H1 (cell line): Measurements from ENCODE around the gene CUBN. TPM values are rescaled to one million over a fixed set of nuclear protein-coding genes. Genes with fewer than 3 reads are reported as not detected.

Source experiments
- CTCF ChIA-PET: fragments of 300-600 bp; sonication (Branson Sonifier 250); formaldehyde crosslinking; loops from one replicate; lab custom pipeline; 2021; ENCODE audit not compliant: partially characterized antibody; lab: Charles Lee
- POLR2A ChIA-PET: fragments of 300-600 bp; sonication (Branson Sonifier 250); formaldehyde crosslinking; loops from one replicate; lab custom pipeline; 2021; ENCODE audit warnings: inconsistent platforms; ENCODE audit not compliant: partially characterized antibody; lab: Charles Lee
- DNase-seq, 2 experiments: peaks; one replicate each; pipeline versions ENCODE4 v3.0.0 to v3.0.0-alpha.2; 2010 to 2022; ENCODE audit warnings: low spot score in 2 of 2, low read depth in 1 of 2, mixed read lengths in 1 of 2
- FAIRE-seq: peaks from 2 replicates; lab custom pipeline; 2011; peaks lifted over from hg19 to GRCh38; lab: Jason Lieb, UNC
- H2AFZ ChIP-seq: 2 replicates; pipeline ENCODE4 v1.8.1; 2012; ENCODE audit warnings: low read length, inconsistent platforms
- H2AK5ac ChIP-seq: 2 replicates; pipeline ENCODE4 v1.6.1; 2013; ENCODE audit warnings: low read depth, low read length
- H2BK120ac ChIP-seq: replicated peaks from 2 replicates; pipeline ENCODE3; 2013; ENCODE audit warnings: low read depth, low read length, inconsistent platforms
- H2BK12ac ChIP-seq: 2 replicates; pipeline ENCODE4 v1.6.1; 2013; ENCODE audit warnings: low read depth, low read length
- H2BK15ac ChIP-seq: 2 replicates; pipeline ENCODE4 v1.6.1; 2013; ENCODE audit warnings: low read length
- H2BK20ac ChIP-seq: 2 replicates; pipeline ENCODE4 v1.6.1; 2013; ENCODE audit warnings: low read length
- H2BK5ac ChIP-seq: 2 replicates; pipeline ENCODE4 v1.6.1; 2013; ENCODE audit warnings: low read depth, low read length
- H3K14ac ChIP-seq: 2 replicates; pipeline ENCODE4 v1.6.1; 2013; ENCODE audit warnings: inconsistent platforms; ENCODE audit not compliant: insufficient read length
- H3K18ac ChIP-seq: 2 replicates; pipeline ENCODE4 v1.6.1; 2013; ENCODE audit warnings: low read length; ENCODE audit errors: extremely low read depth
- H3K23ac ChIP-seq: 2 replicates; pipeline ENCODE4 v1.6.1; 2013; ENCODE audit warnings: inconsistent platforms; ENCODE audit not compliant: insufficient read length
- H3K23me2 ChIP-seq: 2 replicates; pipeline ENCODE4 v1.6.1; 2013; ENCODE audit warnings: low read depth, low read length
- H3K27ac ChIP-seq: 2 replicates; pipeline ENCODE4 v1.6.1; 2011; ENCODE audit warnings: low read depth, low read length, inconsistent platforms
- H3K27me3 ChIP-seq, 4 experiments: replicated peaks in 1 of 4; 1 replicate in 1 of 4; 2 replicates in 3 of 4; pipeline versions ENCODE4 v1.6.1 to v1.8.1; 2011 to 2013; ENCODE audit warnings: low read length in 3 of 4, mild to moderate bottlenecking in 3 of 4, inconsistent platforms in 2 of 4, mixed read lengths in 2 of 4, moderate library complexity in 1 of 4; ENCODE audit not compliant: control insufficient read depth in 3 of 4, insufficient read depth in 3 of 4; ENCODE audit errors: extremely low read depth in 1 of 4
- H3K36me3 ChIP-seq, 4 experiments: 2 replicates each; pipeline versions ENCODE4 v1.6.1 to v1.8.1; 2011 to 2013; ENCODE audit warnings: mild to moderate bottlenecking in 4 of 4, low read length in 3 of 4, moderate library complexity in 2 of 4, control low read depth in 1 of 4, inconsistent platforms in 1 of 4; ENCODE audit not compliant: insufficient read depth in 4 of 4, control insufficient read depth in 2 of 4
- H3K4ac ChIP-seq: replicated peaks from 2 replicates; pipeline ENCODE3; 2013; ENCODE audit warnings: low read length, low read depth, mixed read lengths, inconsistent platforms; ENCODE audit not compliant: insufficient read length
- H3K4me1 ChIP-seq, 4 experiments: replicated peaks in 1 of 4; 1 replicate in 1 of 4; 2 replicates in 3 of 4; pipeline versions ENCODE4 v1.6.1 to v1.8.1; 2011 to 2013; ENCODE audit warnings: low read length in 3 of 4, inconsistent platforms in 2 of 4, mixed read lengths in 1 of 4; ENCODE audit not compliant: insufficient read depth in 4 of 4, control insufficient read depth in 3 of 4
- H3K4me2 ChIP-seq, 2 experiments: 2 replicates each; pipeline versions ENCODE4 v1.6.1 to v1.8.1; 2011 to 2013; ENCODE audit warnings: low read depth in 2 of 2, low read length in 2 of 2, control low read depth in 1 of 2, inconsistent platforms in 1 of 2, mild to moderate bottlenecking in 1 of 2; ENCODE audit not compliant: insufficient read depth in 1 of 2
- H3K4me3 ChIP-seq, 4 experiments: fragments of 200-600, 300-600 bp in 1 of 4; sonication (generic), shearing (Covaris generic), sonication (Bioruptor Twin) in 1 of 4; 2 replicates each; pipeline versions ENCODE4 v1.5.1 to v1.8.1; 2011 to 2016; ENCODE audit warnings: low read length in 4 of 4, low read depth in 3 of 4, control low read depth in 2 of 4, inconsistent platforms in 2 of 4, mild to moderate bottlenecking in 2 of 4, mixed read lengths in 1 of 4, moderate library complexity in 1 of 4; ENCODE audit not compliant: insufficient read depth in 2 of 4; ENCODE audit errors: extremely low read depth in 1 of 4
- H3K56ac ChIP-seq: replicated peaks from 2 replicates; pipeline ENCODE3; 2013; ENCODE audit warnings: low read depth, mild to moderate bottlenecking, mixed read lengths, low read length, inconsistent platforms; ENCODE audit not compliant: insufficient read length
- H3K79me1 ChIP-seq: 2 replicates; pipeline ENCODE4 v1.6.1; 2013; ENCODE audit warnings: low read depth, low read length, control low read depth
- H3K79me2 ChIP-seq, 2 experiments: 2 replicates each; pipeline versions ENCODE4 v1.6.1 to v1.8.1; 2012 to 2013; ENCODE audit warnings: low read length in 2 of 2, mild to moderate bottlenecking in 2 of 2, inconsistent platforms in 1 of 2; ENCODE audit not compliant: insufficient read depth in 2 of 2, control insufficient read depth in 1 of 2
- H3K9ac ChIP-seq, 4 experiments: replicated peaks in 1 of 4; 1 replicate in 1 of 4; 2 replicates in 3 of 4; pipeline versions ENCODE4 v1.6.1 to v1.8.1; 2011 to 2013; ENCODE audit warnings: low read depth in 3 of 4, low read length in 3 of 4, control low read depth in 2 of 4, mild to moderate bottlenecking in 2 of 4, moderate library complexity in 2 of 4, inconsistent platforms in 1 of 4; ENCODE audit errors: extremely low read depth in 1 of 4
- H3K9me3 ChIP-seq, 2 experiments: 2 replicates each; pipeline versions ENCODE4 v1.6.1 to v1.8.1; 2012 to 2013; ENCODE audit warnings: mild to moderate bottlenecking in 2 of 2, moderate library complexity in 2 of 2, control low read depth in 1 of 2, inconsistent platforms in 1 of 2, low read depth in 1 of 2, low read length in 1 of 2, mixed read lengths in 1 of 2; ENCODE audit not compliant: insufficient read depth in 2 of 2
- H4K20me1 ChIP-seq, 2 experiments: replicated peaks in 1 of 2; 2 replicates each; pipeline versions ENCODE3 to v1.8.1; 2011 to 2013; ENCODE audit warnings: inconsistent platforms in 2 of 2, low read length in 2 of 2, mild to moderate bottlenecking in 1 of 2; ENCODE audit not compliant: insufficient read depth in 2 of 2, control insufficient read depth in 1 of 2
- H4K5ac ChIP-seq: 2 replicates; pipeline ENCODE4 v1.6.1; 2013; ENCODE audit warnings: low read length, low read depth, mixed read lengths, inconsistent platforms; ENCODE audit not compliant: insufficient read length
- H4K8ac ChIP-seq: 2 replicates; pipeline ENCODE4 v1.8.0; 2013; ENCODE audit warnings: mild to moderate bottlenecking, moderate library complexity, low read length, inconsistent platforms; ENCODE audit not compliant: insufficient read depth; ENCODE audit errors: extremely low read depth
- H4K91ac ChIP-seq: replicated peaks from 2 replicates; pipeline ENCODE3; 2013; ENCODE audit warnings: low read length, mixed read lengths, inconsistent platforms; ENCODE audit not compliant: insufficient read length
- CEBPB ChIP-seq: IDR thresholded peaks from 2 replicates; pipeline ENCODE4 v1.6.1; 2012; ENCODE audit warnings: low read depth, low read length
- E2F6 ChIP-seq: IDR thresholded peaks from 2 replicates; pipeline ENCODE4 v1.6.1; 2012; ENCODE audit warnings: inconsistent platforms
- EP300 ChIP-seq, 2 experiments: IDR thresholded peaks; 1 replicate in 1 of 2; 2 replicates in 1 of 2; pipeline ENCODE4 v1.6.1; 2011 to 2012; ENCODE audit warnings: low read depth in 2 of 2, low read length in 2 of 2, mild to moderate bottlenecking in 2 of 2, borderline replicate concordance in 1 of 2, inconsistent platforms in 1 of 2, moderate library complexity in 1 of 2
- KDM4A ChIP-seq: IDR thresholded peaks from one replicate; pipeline ENCODE4 v1.7.1; 2012; ENCODE audit warnings: low read depth, mild to moderate bottlenecking, moderate library complexity, low read length, inconsistent platforms; ENCODE audit not compliant: severe bottlenecking
- SAP30 ChIP-seq: fragments of 300-600 bp; sonication (generic); IDR thresholded peaks from 2 replicates; pipeline ENCODE4 v1.7.1; 2012; ENCODE audit warnings: low read length, moderate library complexity, mild to moderate bottlenecking, inconsistent platforms; ENCODE audit not compliant: insufficient read depth, insufficient replicate concordance
- SP2 ChIP-seq: IDR thresholded peaks from 2 replicates; pipeline ENCODE4 v1.6.1; 2012; ENCODE audit warnings: mild to moderate bottlenecking, low read length, inconsistent platforms
- SRF ChIP-seq: IDR thresholded peaks from 2 replicates; pipeline ENCODE4 v1.6.1; 2011; ENCODE audit warnings: mild to moderate bottlenecking, low read depth, low read length, moderate library complexity
- TEAD4 ChIP-seq: IDR thresholded peaks from 2 replicates; pipeline ENCODE4 v1.6.1; 2012; ENCODE audit warnings: low read depth, low read length, inconsistent platforms, mixed read lengths
- ZNF274 ChIP-seq: IDR thresholded peaks from 2 replicates; pipeline ENCODE4 v1.7.0; 2012; ENCODE audit warnings: low read length, borderline replicate concordance; ENCODE audit errors: extremely low read depth
- WGBS, 2 experiments: shearing (Covaris generic) in 1 of 2; methylation state at CpG; one replicate each; pipeline versions ENCODE4 v1.1.6 to v1.1.7; 2013 to 2015; ENCODE audit warnings: low lambda C conversion rate in 2 of 2, mixed read lengths in 2 of 2, inconsistent platforms in 1 of 2, low coverage in 1 of 2, missing lambda C conversion rate in 1 of 2; ENCODE audit not compliant: insufficient replicate concordance in 2 of 2, insufficient coverage in 1 of 2, insufficient read length in 1 of 2; ENCODE audit errors: extremely low coverage in 1 of 2, missing lambda C conversion rate in 1 of 2; 5-methylcytosine and 5-hydroxymethylcytosine counted together
- polyA plus RNA-seq, 7 experiments: library from polyadenylated mRNA; depleted of rRNA in 3 of 7; stranded (reverse) in 5 of 7; unstranded in 2 of 7; fragments of >200 nt in 5 of 7; fragments of 200-250 nt in 2 of 7; gene quantifications; 1 replicate in 5 of 7; 2 replicates in 1 of 7; 4 replicates in 1 of 7; pipeline versions ENCODE4 v1.2.1 to v1.2.3, GENCODE V29; 2011 to 2013; ENCODE audit warnings: missing spikeins in 2 of 7, mixed read lengths in 2 of 7
- total RNA-seq: library from RNA; stranded (reverse); fragmentation: NEBNext Ultra II Directional; extraction: Animal tissue kit (Norgen Biotek cat#: 25700); gene quantifications from 2 replicates; pipeline ENCODE4 v1.2.1, GENCODE V29; 2021
- TF ChIP-seq, protein P1 (sequence below): IDR thresholded peaks from 2 replicates; pipeline ENCODE4 v1.6.1; 2011; ENCODE audit warnings: low read length, improper control_type of control experiment
- TF ChIP-seq, protein P2 (sequence below): IDR thresholded peaks from 2 replicates; pipeline ENCODE4 v1.6.1; 2011; ENCODE audit warnings: low read depth, mild to moderate bottlenecking, low read length; ENCODE audit not compliant: insufficient read depth

The CUBN gene
- total and polyA plus RNA-seq, 2 of the 8 experiments (the other 6 are each of a cell fraction or from before 2014, with no cell fraction given), result 0.04 to 0.08 TPM

- Histone ChIP-seq H4K8ac (no peak overlapping the region), H2BK120ac (no peak overlapping the region), H3K27ac (no peak overlapping the region), H3K36me3 (no peaks in the 10 kb centered on the region; a peak in 1 of 8 replicates), H3K27me3 (no peaks in the 10 kb centered on the region; a peak in 1 of 7 replicates), H2BK20ac (no peak overlapping the region), H2BK15ac (no peak overlapping the region), H3K14ac (no peak overlapping the region), H3K79me1 (peaks cover 5% of the 10 kb centered on the region; the same call in 1 of the 2 replicates), H3K56ac (no peak overlapping the region), H3K4ac (no peak overlapping the region), H3K23ac (no peak overlapping the region), H3K4me2 (no peak overlapping the region), H4K91ac (no peak overlapping the region), H3K9ac (no peak overlapping the region), H2AFZ (no peak overlapping the region), H3K9me3 (peaks cover 20 to 23% of the 10 kb centered on the region in 2 experiments), H2AK5ac (no peak overlapping the region), H3K23me2 (peaks cover 6% of the 10 kb centered on the region; the same call in 1 of the 2 replicates), H3K4me1 (peaks cover 0 to 3% (median 0%) of the 10 kb centered on the region in 4 experiments; a peak in 1 of 7 replicates), H4K5ac (no peak overlapping the region), H4K20me1 (peaks cover 0 to 2% of the 10 kb centered on the region in 2 experiments), H3K79me2 (peaks cover 4 to 21% of the 10 kb centered on the region in 2 experiments; a peak in 2 of 4 replicates), H2BK5ac (no peak overlapping the region), H3K18ac (no peak overlapping the region), H2BK12ac (no peak overlapping the region), H3K4me3 (no peak overlapping the region)
- FAIRE-seq (no peak), DNase-seq (no peak)
- ChIA-PET CTCF (no interaction called here), POLR2A (no interaction called here)
- WGBS, 2 experiments, result 87% methylated on average over 6 of the region's 6 CpGs; no CpG with 5 or more reads in 1 of the 2 experiments
- TF ChIP-seq, protein P1, sequence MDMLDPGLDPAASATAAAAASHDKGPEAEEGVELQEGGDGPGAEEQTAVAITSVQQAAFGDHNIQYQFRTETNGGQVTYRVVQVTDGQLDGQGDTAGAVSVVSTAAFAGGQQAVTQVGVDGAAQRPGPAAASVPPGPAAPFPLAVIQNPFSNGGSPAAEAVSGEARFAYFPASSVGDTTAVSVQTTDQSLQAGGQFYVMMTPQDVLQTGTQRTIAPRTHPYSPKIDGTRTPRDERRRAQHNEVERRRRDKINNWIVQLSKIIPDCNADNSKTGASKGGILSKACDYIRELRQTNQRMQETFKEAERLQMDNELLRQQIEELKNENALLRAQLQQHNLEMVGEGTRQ, result no peak
- TF ChIP-seq EP300 (IDR thresholded peaks at IDR 0.05; ENCODE audit: borderline replicate concordance in 1 of 2, low read depth in 2 of 2, low read length in 2 of 2), result no peak
- TF ChIP-seq CEBPB, result no peak
- no peak for TF ChIP-seq ZNF274
- no peak for TF ChIP-seq SP2
- no peak for TF ChIP-seq KDM4A
- TF ChIP-seq TEAD4, result no peak
- TF ChIP-seq SAP30, result no peak
- no peak for TF ChIP-seq E2F6
- TF ChIP-seq, protein P2, sequence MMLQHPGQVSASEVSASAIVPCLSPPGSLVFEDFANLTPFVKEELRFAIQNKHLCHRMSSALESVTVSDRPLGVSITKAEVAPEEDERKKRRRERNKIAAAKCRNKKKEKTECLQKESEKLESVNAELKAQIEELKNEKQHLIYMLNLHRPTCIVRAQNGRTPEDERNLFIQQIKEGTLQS, result no peak
- TF ChIP-seq SRF, result no peak
Observed at GRCh38 chr10:16819026-16819425, 310.6 kb downstream of the CUBN start.
